ENCODE results near the gene FRY.
"Not testable (repeated sequence)": the region's sequence is repeated elsewhere in the genome, so short reads cannot be mapped to it uniquely, and the experiment has no call there.

FRY gene

GRCh38 chr13:32044446-32044845 is 12.9 kb downstream of the FRY start:
- no peak for DNase-seq

GRCh38 chr13:32045537-32045936 is 14.0 kb downstream of the FRY start:
- no peak for DNase-seq

GRCh38 chr13:32045982-32046785 is 14.6 kb downstream of the FRY start:
- peak; percentile 34 for DNase-seq

GRCh38 chr13:32047088-32047487 is 15.5 kb downstream of the FRY start:
- DNase-seq = no peak

GRCh38 chr13:32047793-32048192 is 16.2 kb downstream of the FRY start:
- no peak for DNase-seq

- no peak for DNase-seq
Observed at GRCh38 chr13:32048816-32049215, 17.2 kb downstream of the FRY start.

GRCh38 chr13:32051156-32051555 is 19.6 kb downstream of the FRY start:
- no peak for DNase-seq

GRCh38 chr13:32056316-32056715 is 24.7 kb downstream of the FRY start:
- no peak for DNase-seq

GRCh38 chr13:32057325-32057724 is 25.8 kb downstream of the FRY start:
- not testable (repeated sequence) for DNase-seq

- DNase-seq = no peak
Observed at GRCh38 chr13:32059511-32059984, 28.0 kb downstream of the FRY start.

GRCh38 chr13:32060401-32060878 is 28.9 kb downstream of the FRY start:
- no peak for DNase-seq

- DNase-seq = no peak
Observed at GRCh38 chr13:32063619-32064233, 32.2 kb downstream of the FRY start.

GRCh38 chr13:32067149-32067961 is 35.8 kb downstream of the FRY start:
- DNase-seq = no peak

GRCh38 chr13:32068255-32068654 is 36.7 kb downstream of the FRY start:
- no peak for DNase-seq

GRCh38 chr13:32073180-32073864 is 41.7 kb downstream of the FRY start:
- no peak for DNase-seq

GRCh38 chr13:32075170-32075851 is 43.7 kb downstream of the FRY start:
- DNase-seq = no peak

- DNase-seq = no peak
Observed at GRCh38 chr13:32079587-32079986, 48.0 kb downstream of the FRY start.

- no peak for DNase-seq
Observed at GRCh38 chr13:32080328-32080744, 48.8 kb downstream of the FRY start.

- no peak for DNase-seq
Observed at GRCh38 chr13:32081591-32081990, 50.0 kb downstream of the FRY start.

- DNase-seq = peak; percentile 7
Observed at GRCh38 chr13:32086366-32086765, 54.8 kb downstream of the FRY start.

- DNase-seq = no peak
Observed at GRCh38 chr13:32086791-32087441, 55.3 kb downstream of the FRY start.
